ENCODE results near the gene CACNA1B. TPM values are rescaled to one million over a fixed set of nuclear protein-coding genes. Genes with fewer than 3 reads are reported as not detected.

CACNA1B gene
- total and polyA plus RNA-seq, 2 of the 4 experiments (the other 2 are of a cell fraction): 0.02 TPM; not detected in 1

GRCh38 chr9:138052635-138053320 is 175.2 kb downstream of the CACNA1B start:
- no peak for ATAC-seq (ENCODE audit: low read depth)
- Histone ChIP-seq H2BK5ac (ENCODE audit: low read depth, low read length, poor library complexity, severe bottlenecking) (no peak overlapping the region), H2BK20ac (ENCODE audit: low read depth, low read length) (no peak overlapping the region), H3K4ac (ENCODE audit: low read depth, low read length) (no peak overlapping the region), H3K14ac (replicated peaks; ENCODE audit: low read depth, low read length) (no peak overlapping the region), H3K4me1 (ENCODE audit: control insufficient read depth, insufficient read depth, low read length) (no peaks in the 10 kb centered on the region), H2AK5ac (ENCODE audit: low read depth, low read length) (no peak overlapping the region), H2AK9ac (replicated peaks; ENCODE audit: low read depth, low read length, poor library complexity) (no peak overlapping the region), H3K23ac (ENCODE audit: low read depth, low read length) (no peak overlapping the region), H4K20me1 (ENCODE audit: insufficient read depth, low read length) (no peaks in the 10 kb centered on the region), H3K9me3 (ENCODE audit: control insufficient read depth, insufficient read depth, low read length) (peaks cover 51% of the 10 kb centered on the region), H3K27ac (ENCODE audit: insufficient read depth, low read length) (no peak overlapping the region), H4K91ac (ENCODE audit: insufficient read depth, low read depth, low read length) (no peak overlapping the region), H3K36me3 (ENCODE audit: control insufficient read depth, insufficient read depth, low read length) (no peaks in the 10 kb centered on the region), H3K56ac (ENCODE audit: extremely low read depth, insufficient read depth, low read length) (no peak overlapping the region), H3K18ac (ENCODE audit: low read depth, low read length) (no peak overlapping the region), H2AFZ (replicated peaks; ENCODE audit: low read length, poor library complexity) (no peak overlapping the region), H3K79me1 (ENCODE audit: low read depth in 1 of 2, low read length in 2 of 2) (no peaks in the 10 kb centered on the region), H4K8ac (ENCODE audit: low read depth in 2 of 2, low read length in 2 of 2) (no peak overlapping the region), H3K9me1 (ENCODE audit: insufficient read depth, low read length) (no peaks in the 10 kb centered on the region), H2BK15ac (ENCODE audit: low read depth, low read length) (no peak overlapping the region), H3K4me2 (ENCODE audit: low read depth, low read length) (no peak overlapping the region), H3K4me3 (ENCODE audit: insufficient read depth, low read depth, low read length) (no peak overlapping the region), H3K9ac (ENCODE audit: low read depth, low read length) (no peak overlapping the region), H4K5ac (ENCODE audit: low read depth, low read length) (no peak overlapping the region), H3K27me3 (ENCODE audit: control insufficient read depth, insufficient read depth, low read length) (no peaks in the 10 kb centered on the region), H2BK120ac (ENCODE audit: low read depth, low read length) (no peak overlapping the region)
- WGBS, 2 experiments (ENCODE audit: extremely low coverage in 2 of 2, insufficient read length in 1 of 2): 49% methylated on average over 4 of the region's 12 CpGs; no CpG with 5 or more reads in 1 of the 2 experiments
- dilution Hi-C loops (cut with HindIII; ENCODE audit: low sequenced_read_pairs, unreplicated experiment) (no loop called here), in situ Hi-C loops (cut with MboI; ENCODE audit: low sequenced_read_pairs) (no loop called here), intact Hi-C loops (cut with micrococcal nuclease) (no loop called here)
- BruUV-seq (replicated peaks): no TSS peak
- CTCF ChIA-PET: no interaction called here
- no peak for DNase-seq
- TF ChIP-seq FOS (IDR thresholded peaks at IDR 0.05; ENCODE audit: low read depth, low read length) (no peak), SMC3 (IDR thresholded peaks at IDR 0.05; ENCODE audit: low read depth, low read length) (no peak), MAZ (IDR thresholded peaks at IDR 0.05; ENCODE audit: borderline replicate concordance, low read depth, low read length) (no peak), RFX5 (IDR thresholded peaks at IDR 0.05; ENCODE audit: low read depth, low read length) (no peak), CHD1 (IDR thresholded peaks at IDR 0.05; ENCODE audit: low read depth, low read length) (no peak), CTCF (conservative IDR thresholded peaks at IDR 0.05; ENCODE audit: low read depth, low read length) (no peak), MAFK (IDR thresholded peaks at IDR 0.05; ENCODE audit: low read depth, low read length) (no peak), BHLHE40 (IDR thresholded peaks at IDR 0.05; ENCODE audit: low read depth, low read length) (no peak), NFE2L2 (IDR thresholded peaks at IDR 0.05; ENCODE audit: low read depth, low read length) (no peak)
- TF ChIP-seq, protein P1, sequence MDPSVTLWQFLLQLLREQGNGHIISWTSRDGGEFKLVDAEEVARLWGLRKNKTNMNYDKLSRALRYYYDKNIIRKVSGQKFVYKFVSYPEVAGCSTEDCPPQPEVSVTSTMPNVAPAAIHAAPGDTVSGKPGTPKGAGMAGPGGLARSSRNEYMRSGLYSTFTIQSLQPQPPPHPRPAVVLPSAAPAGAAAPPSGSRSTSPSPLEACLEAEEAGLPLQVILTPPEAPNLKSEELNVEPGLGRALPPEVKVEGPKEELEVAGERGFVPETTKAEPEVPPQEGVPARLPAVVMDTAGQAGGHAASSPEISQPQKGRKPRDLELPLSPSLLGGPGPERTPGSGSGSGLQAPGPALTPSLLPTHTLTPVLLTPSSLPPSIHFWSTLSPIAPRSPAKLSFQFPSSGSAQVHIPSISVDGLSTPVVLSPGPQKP (IDR thresholded peaks at IDR 0.05; ENCODE audit: borderline replicate concordance, low read depth, low read length): no peak
- POLR2A ChIA-PET (ENCODE audit: unreplicated experiment): no interaction called here

Data from IMR-90 (cell line).